HepG2 (cell line): Measurements from ENCODE around the gene SF3B5. TPM values are rescaled to one million over a fixed set of nuclear protein-coding genes. Genes with fewer than 3 reads are reported as not detected.

Source experiments
- ATAC-seq: fragments of 200-7000 bp; cut with Tn5 transposase; 3 replicates; pipeline ENCODE4 v1.9.1; 2020; ENCODE audit warnings: mild to moderate bottlenecking, moderate library complexity
- BruUV-seq: library from RNA; stranded (reverse); fragments of 400-500 nt; replicated peaks from 2 replicates; lab custom pipeline; 2021; lab: Mats Ljungman, UMichigan
- CTCF ChIA-PET: fragments of 300-600 bp; formaldehyde crosslinking; extraction: SDS; loops from one replicate; lab custom pipeline; 2021; ENCODE audit warnings: low total read pairs, inconsistent platforms, low intra/inter-chr PET ratio; lab: Yijun Ruan, JAX
- POLR2A ChIA-PET: fragments of 350-600 bp; sonication (Branson Sonifier 250); formaldehyde crosslinking; loops from one replicate; lab custom pipeline; 2020; ENCODE audit warnings: antibody characterized with exemption, inconsistent platforms; lab: Yijun Ruan, JAX
- DNase-seq: peaks from one replicate; pipeline ENCODE4 v3.0.0-alpha.2; 2015; ENCODE audit warnings: low spot score
- FAIRE-seq: peaks from 3 replicates; lab custom pipeline; 2011; peaks lifted over from hg19 to GRCh38; lab: Jason Lieb, UNC
- H2AFZ ChIP-seq: one replicate; pipeline ENCODE4 v1.6.1; 2011; ENCODE audit warnings: low read length, inconsistent platforms
- H3K27ac ChIP-seq: fragments of 300-600 bp; 3 replicates; pipeline ENCODE4 v1.8.0; 2011; ENCODE audit warnings: mixed run types, mild to moderate bottlenecking, mixed read lengths, low read length, inconsistent platforms; ENCODE audit not compliant: insufficient read depth; ENCODE audit errors: extremely low read length
- H3K27me3 ChIP-seq, 2 experiments: fragments of 200-600 bp in 1 of 2; 2 replicates in 1 of 2; 3 replicates in 1 of 2; pipeline versions ENCODE4 v1.6.0 to v1.8.0; 2011; ENCODE audit warnings: low read length in 2 of 2, mild to moderate bottlenecking in 2 of 2, moderate library complexity in 2 of 2, inconsistent platforms in 1 of 2; ENCODE audit not compliant: insufficient read depth in 2 of 2, control insufficient read depth in 1 of 2
- H3K36me3 ChIP-seq, 2 experiments: fragments of 200-600 bp in 1 of 2; replicated peaks in 1 of 2; 2 replicates in 1 of 2; 3 replicates in 1 of 2; pipeline versions ENCODE4 v1.5.1 to v1.8.0; 2011; ENCODE audit warnings: low read length in 2 of 2, inconsistent platforms in 1 of 2; ENCODE audit not compliant: insufficient read depth in 2 of 2, control insufficient read depth in 1 of 2
- H3K4me1 ChIP-seq: 2 replicates; pipeline ENCODE4 v1.5.1; 2012; ENCODE audit warnings: low read length, inconsistent platforms; ENCODE audit not compliant: insufficient read depth
- H3K4me2 ChIP-seq: 2 replicates; pipeline ENCODE4 v1.6.0; 2011; ENCODE audit warnings: low read depth, low read length, inconsistent platforms
- H3K4me3 ChIP-seq, 3 experiments: fragments of 200-600 bp in 1 of 3; sonication (generic), shearing (Covaris generic) in 1 of 3; replicated peaks in 1 of 3; 2 replicates each; pipeline ENCODE4 v1.5.1; 2011 to 2016; ENCODE audit warnings: low read length in 3 of 3, inconsistent platforms in 2 of 3, low read depth in 2 of 3, mild to moderate bottlenecking in 2 of 3, control low read depth in 1 of 3, mixed read lengths in 1 of 3; ENCODE audit not compliant: insufficient read depth in 1 of 3
- H3K79me2 ChIP-seq: one replicate; pipeline ENCODE4 v1.6.1; 2011; ENCODE audit warnings: low read length, inconsistent platforms; ENCODE audit not compliant: insufficient read depth
- H3K9ac ChIP-seq: 2 replicates; pipeline ENCODE4 v1.6.0; 2011; ENCODE audit warnings: mild to moderate bottlenecking, low read depth, low read length, inconsistent platforms; ENCODE audit not compliant: insufficient read depth
- H3K9me3 ChIP-seq: 2 replicates; pipeline ENCODE4 v1.5.1; 2012; ENCODE audit warnings: mild to moderate bottlenecking, low read length
- H4K20me1 ChIP-seq: 2 replicates; pipeline ENCODE4 v1.6.0; 2011; ENCODE audit warnings: inconsistent platforms, mild to moderate bottlenecking, low read length, moderate library complexity; ENCODE audit not compliant: insufficient read depth
- IRX3 ChIP-seq: sonication (generic); formaldehyde crosslinking; IDR thresholded peaks from 2 replicates; pipeline ENCODE4 v1.8.1; 2023; ENCODE audit warnings: mild to moderate bottlenecking, low read depth, missing genetic modification reagents, borderline replicate concordance
- NFIB ChIP-seq: sonication (generic); formaldehyde crosslinking; IDR thresholded peaks from 2 replicates; pipeline ENCODE4 v1.9.0; 2021; ENCODE audit warnings: missing genetic modification reagents, mild to moderate bottlenecking, borderline replicate concordance
- PAX8 ChIP-seq: sonication (generic); formaldehyde crosslinking; IDR thresholded peaks from 2 replicates; pipeline ENCODE4 v1.8.0; 2022; ENCODE audit warnings: mild to moderate bottlenecking, missing genetic modification reagents, borderline replicate concordance
- SNAPC2 ChIP-seq: sonication (generic); formaldehyde crosslinking; IDR thresholded peaks from 2 replicates; pipeline ENCODE4 v1.8.1; 2022; ENCODE audit warnings: mild to moderate bottlenecking, missing genetic modification reagents
- TSC22D2 ChIP-seq: sonication (generic); formaldehyde crosslinking; IDR thresholded peaks from 2 replicates; pipeline ENCODE4 v1.5.1; 2020; ENCODE audit warnings: missing genetic modification reagents, mild to moderate bottlenecking, borderline replicate concordance
- ZNF224 ChIP-seq: sonication (generic); formaldehyde crosslinking; IDR thresholded peaks from 2 replicates; pipeline ENCODE4 v1.5.0; 2020; ENCODE audit warnings: mild to moderate bottlenecking, missing genetic modification reagents
- WGBS: methylation state at CpG from one replicate; pipeline ENCODE4 v1.1.6; 2017; ENCODE audit warnings: low lambda C conversion rate; 5-methylcytosine and 5-hydroxymethylcytosine counted together
- in situ Hi-C: cut with HindIII; loops from 2 replicates; pipeline ENCODE4 v1.10.0; 2017; ENCODE audit warnings: low pct_unique_long_range_greater_than_20kb; ENCODE audit not compliant: extremely low pct_ligation_motif_present
- intact Hi-C: fragments of 100-400 bp; cut with micrococcal nuclease; formaldehyde crosslinking; loops from one replicate; pipeline ENCODE4 v1.10.0; 2022; ENCODE audit not compliant: unreplicated experiment
- polyA plus RNA-seq, 8 experiments: library from polyadenylated mRNA; depleted of rRNA in 3 of 8; stranded (reverse) in 7 of 8; unstranded in 1 of 8; fragments of >200 nt; fragmentation: Illumina TruSeq in 4 of 8; extraction: Trizol in 4 of 8; gene quantifications; 2 replicates each; pipeline versions ENCODE4 v1.2.1 to v1.2.3, GENCODE V29; 2011 to 2016; ENCODE audit warnings: low read depth in 4 of 8, missing spikeins in 1 of 8, mixed read lengths in 1 of 8; ENCODE audit not compliant: insufficient read depth in 1 of 8
- total RNA-seq, 5 experiments: library from RNA; depleted of rRNA; stranded (reverse); fragments of >200 nt; fragmentation: Illumina TruSeq; extraction: Trizol; gene quantifications; 2 replicates each; pipeline ENCODE4 v1.2.3, GENCODE V29; 2016; ENCODE audit warnings: low read depth in 1 of 5
- TF ChIP-seq, protein P1 (sequence below): fragments of 450-650 bp; IDR thresholded peaks from 2 replicates; pipeline ENCODE4 v1.6.1; 2016
- TF ChIP-seq, protein P2 (sequence below): sonication (generic); formaldehyde crosslinking; IDR thresholded peaks from 2 replicates; pipeline ENCODE4 v1.8.1; 2022; ENCODE audit warnings: low read depth, mild to moderate bottlenecking, missing genetic modification reagents

Gene SF3B5
- total and polyA plus RNA-seq, 2 of the 13 experiments (the other 11 are each of a cell fraction or from before 2014, with no cell fraction given) = 263 to 292 TPM

DNA sequence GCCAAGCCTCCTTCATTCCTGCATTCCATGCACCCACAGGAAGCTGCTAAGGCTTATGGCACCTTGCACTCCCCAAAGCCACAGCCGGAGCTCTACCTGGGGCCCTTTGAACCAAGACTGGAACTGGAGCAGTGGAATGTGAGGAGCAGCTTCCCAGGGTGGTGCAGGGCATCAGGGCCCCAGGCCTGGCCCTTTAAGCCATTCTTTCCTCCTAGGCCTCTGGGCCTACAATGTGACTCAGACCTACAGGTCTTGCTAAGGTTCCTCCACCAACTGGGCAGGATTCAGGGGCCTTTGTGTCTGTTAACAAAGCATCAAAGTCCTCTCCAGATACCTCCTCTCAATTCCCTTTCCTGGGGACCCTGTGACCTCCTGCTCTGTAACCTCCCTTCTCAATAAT lies 36.2 kb downstream of the SF3B5 start:
- Histone ChIP-seq H3K9ac (no peak overlapping the region), H3K9me3 (no peaks in the 10 kb centered on the region), H3K4me2 (no peak overlapping the region), H2AFZ (no peak overlapping the region), H3K4me3 (no peak overlapping the region), H3K27me3 (peaks cover 0 to 19% of the 10 kb centered on the region in 2 experiments; a peak in 4 of 5 replicates), H3K36me3 (no peaks in the 10 kb centered on the region), H3K27ac (no peak overlapping the region), H3K79me2 (no peaks in the 10 kb centered on the region), H3K4me1 (peaks cover 20% of the 10 kb centered on the region), H4K20me1 (no peaks in the 10 kb centered on the region)
- FAIRE-seq = no peak
- DNase-seq = no peak
- intact Hi-C loops (no loop called here), in situ Hi-C loops (no loop called here)
- no TSS peak for BruUV-seq
- TF ChIP-seq PAX8 (CRISPR knock-in tag) (no peak), ZNF224 (CRISPR knock-in tag) (no peak), IRX3 (no peak), NFIB (CRISPR knock-in tag) (no peak), TSC22D2 (CRISPR knock-in tag) (no peak), SNAPC2 (CRISPR knock-in tag) (no peak)
- TF ChIP-seq, protein P1, sequence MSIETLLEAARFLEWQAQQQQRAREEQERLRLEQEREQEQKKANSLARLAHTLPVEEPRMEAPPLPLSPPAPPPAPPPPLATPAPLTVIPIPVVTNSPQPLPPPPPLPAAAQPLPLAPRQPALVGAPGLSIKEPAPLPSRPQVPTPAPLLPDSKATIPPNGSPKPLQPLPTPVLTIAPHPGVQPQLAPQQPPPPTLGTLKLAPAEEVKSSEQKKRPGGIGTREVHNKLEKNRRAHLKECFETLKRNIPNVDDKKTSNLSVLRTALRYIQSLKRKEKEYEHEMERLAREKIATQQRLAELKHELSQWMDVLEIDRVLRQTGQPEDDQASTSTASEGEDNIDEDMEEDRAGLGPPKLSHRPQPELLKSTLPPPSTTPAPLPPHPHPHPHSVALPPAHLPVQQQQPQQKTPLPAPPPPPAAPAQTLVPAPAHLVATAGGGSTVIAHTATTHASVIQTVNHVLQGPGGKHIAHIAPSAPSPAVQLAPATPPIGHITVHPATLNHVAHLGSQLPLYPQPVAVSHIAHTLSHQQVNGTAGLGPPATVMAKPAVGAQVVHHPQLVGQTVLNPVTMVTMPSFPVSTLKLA = no peak
- TF ChIP-seq, protein P2, sequence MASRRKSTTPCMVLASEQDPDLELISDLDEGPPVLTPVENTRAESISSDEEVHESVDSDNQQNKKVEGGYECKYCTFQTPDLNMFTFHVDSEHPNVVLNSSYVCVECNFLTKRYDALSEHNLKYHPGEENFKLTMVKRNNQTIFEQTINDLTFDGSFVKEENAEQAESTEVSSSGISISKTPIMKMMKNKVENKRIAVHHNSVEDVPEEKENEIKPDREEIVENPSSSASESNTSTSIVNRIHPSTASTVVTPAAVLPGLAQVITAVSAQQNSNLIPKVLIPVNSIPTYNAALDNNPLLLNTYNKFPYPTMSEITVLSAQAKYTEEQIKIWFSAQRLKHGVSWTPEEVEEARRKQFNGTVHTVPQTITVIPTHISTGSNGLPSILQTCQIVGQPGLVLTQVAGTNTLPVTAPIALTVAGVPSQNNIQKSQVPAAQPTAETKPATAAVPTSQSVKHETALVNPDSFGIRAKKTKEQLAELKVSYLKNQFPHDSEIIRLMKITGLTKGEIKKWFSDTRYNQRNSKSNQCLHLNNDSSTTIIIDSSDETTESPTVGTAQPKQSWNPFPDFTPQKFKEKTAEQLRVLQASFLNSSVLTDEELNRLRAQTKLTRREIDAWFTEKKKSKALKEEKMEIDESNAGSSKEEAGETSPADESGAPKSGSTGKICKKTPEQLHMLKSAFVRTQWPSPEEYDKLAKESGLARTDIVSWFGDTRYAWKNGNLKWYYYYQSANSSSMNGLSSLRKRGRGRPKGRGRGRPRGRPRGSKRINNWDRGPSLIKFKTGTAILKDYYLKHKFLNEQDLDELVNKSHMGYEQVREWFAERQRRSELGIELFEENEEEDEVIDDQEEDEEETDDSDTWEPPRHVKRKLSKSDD = no peak
- POLR2A ChIA-PET = no interaction called here
- no CpG with 5 or more reads among the region's 1 CpG for WGBS
- CTCF ChIA-PET = no interaction called here
- ATAC-seq = no peak
